ENCODE measurements around the gene ATRNL1. TPM values are rescaled to one million over a fixed set of nuclear protein-coding genes. Genes with fewer than 3 reads are reported as not detected.

The ATRNL1 gene
- total and polyA plus RNA-seq, 2 of the 8 experiments (the other 6 are each of a cell fraction or from before 2014, with no cell fraction given) = 5.1 to 17.6 TPM

DNA sequence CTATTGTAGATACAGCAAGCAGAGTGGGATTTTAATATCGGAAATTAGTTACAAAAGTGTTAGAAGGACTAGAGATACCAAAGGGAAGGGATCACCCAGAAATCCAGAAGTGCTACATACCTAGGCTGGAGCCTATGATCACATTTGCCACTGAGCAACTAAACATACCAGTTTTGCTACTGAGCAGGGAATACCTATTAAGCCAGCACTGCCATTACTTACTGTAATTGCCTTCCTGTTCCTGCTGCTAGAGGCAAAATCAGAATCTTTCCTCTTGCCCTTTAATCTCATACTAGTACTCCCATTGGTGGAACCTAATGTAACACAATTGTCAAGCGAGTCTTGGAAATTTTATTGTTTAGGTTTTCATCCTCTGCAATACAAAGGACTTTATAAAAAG is 121.7 kb downstream of the ATRNL1 start:
- 92% methylated on average over 2 of the region's 2 CpGs; no CpG with 5 or more reads in 1 of the 2 experiments for WGBS, 2 experiments (ENCODE audit: extremely low coverage in 1 of 2, insufficient coverage in 1 of 2, insufficient read length in 1 of 2, insufficient replicate concordance in 2 of 2, low coverage in 1 of 2, low lambda C conversion rate in 2 of 2, missing lambda C conversion rate in 1 of 2)
- no peak overlapping the region for H3K18ac ChIP-seq (ENCODE audit: extremely low read depth, low read length)
- TF ChIP-seq SIX5 (IDR thresholded peaks at IDR 0.05; ENCODE audit: low read depth, low read length) (no peak), CTBP2 (IDR thresholded peaks at IDR 0.05; ENCODE audit: borderline replicate concordance, insufficient read depth, insufficient read length, low read length) (no peak)
- TF ChIP-seq, protein P1, sequence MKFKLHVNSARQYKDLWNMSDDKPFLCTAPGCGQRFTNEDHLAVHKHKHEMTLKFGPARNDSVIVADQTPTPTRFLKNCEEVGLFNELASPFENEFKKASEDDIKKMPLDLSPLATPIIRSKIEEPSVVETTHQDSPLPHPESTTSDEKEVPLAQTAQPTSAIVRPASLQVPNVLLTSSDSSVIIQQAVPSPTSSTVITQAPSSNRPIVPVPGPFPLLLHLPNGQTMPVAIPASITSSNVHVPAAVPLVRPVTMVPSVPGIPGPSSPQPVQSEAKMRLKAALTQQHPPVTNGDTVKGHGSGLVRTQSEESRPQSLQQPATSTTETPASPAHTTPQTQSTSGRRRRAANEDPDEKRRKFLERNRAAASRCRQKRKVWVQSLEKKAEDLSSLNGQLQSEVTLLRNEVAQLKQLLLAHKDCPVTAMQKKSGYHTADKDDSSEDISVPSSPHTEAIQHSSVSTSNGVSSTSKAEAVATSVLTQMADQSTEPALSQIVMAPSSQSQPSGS (IDR thresholded peaks at IDR 0.05; ENCODE audit: low read length) = no peak
- TF ChIP-seq, protein P2, sequence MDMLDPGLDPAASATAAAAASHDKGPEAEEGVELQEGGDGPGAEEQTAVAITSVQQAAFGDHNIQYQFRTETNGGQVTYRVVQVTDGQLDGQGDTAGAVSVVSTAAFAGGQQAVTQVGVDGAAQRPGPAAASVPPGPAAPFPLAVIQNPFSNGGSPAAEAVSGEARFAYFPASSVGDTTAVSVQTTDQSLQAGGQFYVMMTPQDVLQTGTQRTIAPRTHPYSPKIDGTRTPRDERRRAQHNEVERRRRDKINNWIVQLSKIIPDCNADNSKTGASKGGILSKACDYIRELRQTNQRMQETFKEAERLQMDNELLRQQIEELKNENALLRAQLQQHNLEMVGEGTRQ (IDR thresholded peaks at IDR 0.05; ENCODE audit: low read length) = no peak

More for the DNA sequence above, 121.7 kb downstream of the ATRNL1 start:
- Histone ChIP-seq H2BK120ac (replicated peaks; ENCODE audit: low read depth, low read length) (no peak overlapping the region), H3K36me3 (ENCODE audit: control insufficient read depth in 2 of 4, insufficient read depth in 4 of 4, low read length in 3 of 4) (no peaks in the 10 kb centered on the region), H3K4ac (replicated peaks; ENCODE audit: insufficient read length, low read depth, low read length) (no peak overlapping the region), H3K4me1 (replicated peaks in 1 of 4; ENCODE audit: control insufficient read depth in 3 of 4, insufficient read depth in 4 of 4, low read length in 3 of 4) (no peaks in the 10 kb centered on the region), H4K20me1 (replicated peaks in 1 of 2; ENCODE audit: control insufficient read depth in 1 of 2, insufficient read depth in 2 of 2, low read length in 2 of 2) (no peaks in the 10 kb centered on the region), H3K23me2 (ENCODE audit: low read depth, low read length) (no peaks in the 10 kb centered on the region), H4K8ac (ENCODE audit: extremely low read depth, insufficient read depth, low read length) (no peak overlapping the region), H3K9me3 (ENCODE audit: insufficient read depth in 2 of 2, low read depth in 1 of 2, low read length in 1 of 2) (no peaks in the 10 kb centered on the region), H2BK15ac (ENCODE audit: low read length) (no peak overlapping the region), H2BK5ac (ENCODE audit: low read depth, low read length) (no peak overlapping the region), H2AFZ (ENCODE audit: low read length) (no peak overlapping the region), H4K91ac (replicated peaks; ENCODE audit: insufficient read length, low read length) (no peak overlapping the region), H3K79me1 (ENCODE audit: low read depth, low read length) (no peaks in the 10 kb centered on the region), H3K4me3 (ENCODE audit: extremely low read depth in 1 of 4, insufficient read depth in 2 of 4, low read depth in 3 of 4, low read length in 4 of 4) (no peak overlapping the region), H3K14ac (ENCODE audit: insufficient read length) (no peak overlapping the region), H3K27me3 (replicated peaks in 1 of 4; ENCODE audit: control insufficient read depth in 3 of 4, extremely low read depth in 1 of 4, insufficient read depth in 3 of 4, low read length in 3 of 4) (no peaks in the 10 kb centered on the region), H2BK20ac (ENCODE audit: low read length) (no peak overlapping the region), H3K79me2 (ENCODE audit: control insufficient read depth in 1 of 2, insufficient read depth in 2 of 2, low read length in 2 of 2) (no peaks in the 10 kb centered on the region), H2AK5ac (ENCODE audit: low read depth, low read length) (no peak overlapping the region), H3K56ac (replicated peaks; ENCODE audit: insufficient read length, low read depth, low read length) (no peak overlapping the region), H3K9ac (replicated peaks in 1 of 4; ENCODE audit: extremely low read depth in 1 of 4, low read depth in 3 of 4, low read length in 3 of 4) (no peak overlapping the region), H4K5ac (ENCODE audit: insufficient read length, low read depth, low read length) (no peak overlapping the region), H2BK12ac (ENCODE audit: low read depth, low read length) (no peak overlapping the region), H3K4me2 (ENCODE audit: insufficient read depth in 1 of 2, low read depth in 2 of 2, low read length in 2 of 2) (no peak overlapping the region), H3K27ac (ENCODE audit: low read depth, low read length) (no peak overlapping the region), H3K23ac (ENCODE audit: insufficient read length) (no peak overlapping the region)
- ChIA-PET POLR2A (ENCODE audit: partially characterized antibody) (interaction anchor here (0.7 kb wide), 1 partner anchor 382 kb away, joined by 4 read pairs; no protein-coding TSS in a partner anchor), CTCF (ENCODE audit: partially characterized antibody) (no interaction called here)
- DNase-seq (ENCODE audit: low read depth in 1 of 2, low spot score in 2 of 2) (no peak), FAIRE-seq (no peak)

All from H1 (cell line).